SK-N-SH treated with all-trans-retinoic acid at 6 μM for 48 hours (cell line): ENCODE results near the gene ANK2.

Experiments used
- ATAC-seq: fragments of 200-7000 bp; cut with Tn5 transposase; 3 replicates; pipeline ENCODE4 v1.9.1; 2020; ENCODE audit warnings: mild to moderate bottlenecking, moderate library complexity
- CREB5 ChIP-seq: fragments of 250-450 bp; sonication (Bioruptor Pico); IDR thresholded peaks from 2 replicates; pipeline ENCODE4 v1.5.1; 2020; ENCODE audit warnings: low read depth, mild to moderate bottlenecking, moderate library complexity
- CSDC2 ChIP-seq: fragments of 250-450 bp; sonication (Bioruptor Pico); IDR thresholded peaks from 2 replicates; pipeline ENCODE4 v1.5.0; 2020; ENCODE audit warnings: mild to moderate bottlenecking, moderate library complexity
- CSRNP3 ChIP-seq: fragments of 250-450 bp; sonication (Bioruptor Pico); IDR thresholded peaks from 2 replicates; pipeline ENCODE4 v1.5.1; 2021; ENCODE audit warnings: mild to moderate bottlenecking, moderate library complexity
- ESRRG ChIP-seq: fragments of 250-450 bp; sonication (Bioruptor Pico); IDR thresholded peaks from 2 replicates; pipeline ENCODE4 v1.6.1; 2021; ENCODE audit warnings: mild to moderate bottlenecking
- GLIS3 ChIP-seq: fragments of 250-450 bp; sonication (Bioruptor Pico); IDR thresholded peaks from 2 replicates; pipeline ENCODE4 v1.5.0; 2020; ENCODE audit warnings: mild to moderate bottlenecking, moderate library complexity
- ISL1 ChIP-seq: fragments of 250-450 bp; sonication (Bioruptor Pico); IDR thresholded peaks from 2 replicates; pipeline ENCODE4 v2.1.2; 2022; ENCODE audit warnings: mild to moderate bottlenecking, moderate library complexity
- OSR1 ChIP-seq: fragments of 250-450 bp; sonication (Bioruptor Pico); IDR thresholded peaks from 2 replicates; pipeline ENCODE4 v1.8.0; 2022; ENCODE audit warnings: moderate library complexity, mild to moderate bottlenecking, inconsistent platforms
- PATZ1 ChIP-seq: fragments of 250-450 bp; sonication (Bioruptor Pico); IDR thresholded peaks from 2 replicates; pipeline ENCODE4 v1.8.0; 2020; ENCODE audit warnings: mild to moderate bottlenecking, moderate library complexity, borderline replicate concordance
- POU6F1 ChIP-seq: fragments of 250-450 bp; sonication (Bioruptor Pico); IDR thresholded peaks from 2 replicates; pipeline ENCODE4 v1.8.0; 2021; ENCODE audit warnings: low read depth, mild to moderate bottlenecking, moderate library complexity, borderline replicate concordance
- PPARA ChIP-seq: fragments of 250-450 bp; sonication (Bioruptor Pico); IDR thresholded peaks from 2 replicates; pipeline ENCODE4 v1.5.0; 2020; ENCODE audit warnings: mild to moderate bottlenecking, borderline replicate concordance
- RARB ChIP-seq: fragments of 250-450 bp; sonication (Bioruptor Pico); IDR thresholded peaks from 2 replicates; pipeline ENCODE4 v1.8.0; 2021; ENCODE audit warnings: mild to moderate bottlenecking, moderate library complexity
- SNAI2 ChIP-seq: fragments of 250-450 bp; sonication (Bioruptor Pico); IDR thresholded peaks from 2 replicates; pipeline ENCODE4 v1.5.0; 2020; ENCODE audit warnings: mild to moderate bottlenecking, moderate library complexity
- TCF4 ChIP-seq: fragments of 250-450 bp; sonication (Bioruptor Pico); IDR thresholded peaks from 2 replicates; pipeline ENCODE4 v1.8.0; 2021; ENCODE audit warnings: mild to moderate bottlenecking, moderate library complexity, borderline replicate concordance
- TOX ChIP-seq: fragments of 250-450 bp; sonication (Bioruptor Pico); IDR thresholded peaks from 2 replicates; pipeline ENCODE4 v1.8.0; 2021; ENCODE audit warnings: mild to moderate bottlenecking, moderate library complexity, borderline replicate concordance
- TSHZ2 ChIP-seq: fragments of 250-450 bp; sonication (Bioruptor Pico); IDR thresholded peaks from 2 replicates; pipeline ENCODE4 v1.5.0; 2020; ENCODE audit warnings: mild to moderate bottlenecking, moderate library complexity
- ZC3H10 ChIP-seq: fragments of 250-450 bp; sonication (Bioruptor Pico); IDR thresholded peaks from 2 replicates; pipeline ENCODE4 v1.5.1; 2021; ENCODE audit warnings: mild to moderate bottlenecking, moderate library complexity
- ZFP3 ChIP-seq: fragments of 250-450 bp; sonication (Bioruptor Pico); IDR thresholded peaks from 2 replicates; pipeline ENCODE4 v1.5.0; 2020; ENCODE audit warnings: mild to moderate bottlenecking, moderate library complexity
- ZFP30 ChIP-seq: fragments of 450-650 bp; formaldehyde crosslinking; IDR thresholded peaks from 2 replicates; pipeline ENCODE4 v1.5.0; 2022; ENCODE audit warnings: mild to moderate bottlenecking, moderate library complexity
- ZNF565 ChIP-seq: fragments of 450-650 bp; formaldehyde crosslinking; conservative IDR thresholded peaks from 2 replicates; pipeline ENCODE4 v1.5.0; 2020; ENCODE audit warnings: low read depth, mild to moderate bottlenecking, moderate library complexity
- ZNF70 ChIP-seq: fragments of 450-650 bp; formaldehyde crosslinking; IDR thresholded peaks from 2 replicates; pipeline ENCODE4 v1.5.0; 2020; ENCODE audit warnings: mild to moderate bottlenecking, moderate library complexity
- ZNF8 ChIP-seq: fragments of 450-650 bp; formaldehyde crosslinking; IDR thresholded peaks from 2 replicates; pipeline ENCODE4 v1.5.0; 2020; ENCODE audit warnings: mild to moderate bottlenecking, moderate library complexity

ANK2 gene

GRCh38 chr4:113179091-113179490, 129.6 kb downstream of the ANK2 start (continued):
- no peak for TF ChIP-seq ZNF8
- no peak for TF ChIP-seq RARB (CRISPR knock-in tag)
- TF ChIP-seq ZC3H10 (CRISPR knock-in tag), result no peak
- no peak for TF ChIP-seq OSR1
- no peak for TF ChIP-seq TCF4 (CRISPR knock-in tag)

- ATAC-seq, result no peak
- no peak for TF ChIP-seq ESRRG (CRISPR knock-in tag)
These were observed 130.5 kb downstream of the ANK2 start for GRCh38 chr4:113179996-113180395.

- ATAC-seq, result no peak
- no peak for TF ChIP-seq ISL1
- no peak for TF ChIP-seq CSDC2
- no peak for TF ChIP-seq GLIS3 (CRISPR knock-in tag)
- TF ChIP-seq PATZ1 (CRISPR knock-in tag), result no peak
- no peak for TF ChIP-seq ZFP3 (CRISPR knock-in tag)
- TF ChIP-seq ZFP30 (CRISPR knock-in tag), result no peak
- TF ChIP-seq TOX, result no peak
- TF ChIP-seq POU6F1 (CRISPR knock-in tag), result no peak
- no peak for TF ChIP-seq OSR1
- TF ChIP-seq SNAI2 (CRISPR knock-in tag), result no peak
- no peak for TF ChIP-seq ZC3H10 (CRISPR knock-in tag)
- no peak for TF ChIP-seq ZNF70 (CRISPR knock-in tag)
- no peak for TF ChIP-seq TSHZ2
- TF ChIP-seq CREB5 (CRISPR knock-in tag), result no peak
- TF ChIP-seq PPARA, result no peak
- TF ChIP-seq ZNF565 (CRISPR knock-in tag), result no peak
- no peak for TF ChIP-seq ESRRG (CRISPR knock-in tag)
- no peak for TF ChIP-seq ZNF8
- no peak for TF ChIP-seq CSRNP3 (CRISPR knock-in tag)
These were observed 132.0 kb downstream of the ANK2 start for GRCh38 chr4:113181289-113182007.
